NCI-H1694 treated with DMSO at 0.1 percent for 48 hours (cell line): ENCODE data around the gene CNKSR2.

ENCODE experiments used
- DNase-seq: peaks from one replicate; lab custom pipeline; 2025; lab: John Stamatoyannopoulos, UW

The CNKSR2 gene

GRCh38 chrX:21374163-21374993 lies at the start of gene CNKSR2:
Gene CNKSR2 (plus strand): TSS chrX:21374418. CDS start chrX:21374898, 480 bp downstream.
- peak; percentile 42 for DNase-seq

GRCh38 chrX:21354725-21355124 lies 19.5 kb upstream of the CNKSR2 start:
- DNase-seq: no peak

GRCh38 chrX:21355831-21356230 lies 18.4 kb upstream of the CNKSR2 start:
- DNase-seq: no peak

- DNase-seq: no peak
These were observed 4.6 kb upstream of the CNKSR2 start for GRCh38 chrX:21369613-21370012.

- no peak for DNase-seq
These were observed 1.2 kb upstream of the CNKSR2 start for GRCh38 chrX:21373001-21373400.

GRCh38 chrX:21373637-21374162 lies 518 bp upstream of the CNKSR2 start:
- DNase-seq: peak; percentile 11

GRCh38 chrX:21374994-21375707 lies 933 bp downstream of the CNKSR2 start:
- no peak for DNase-seq

GRCh38 chrX:21375708-21376009 lies 1.4 kb downstream of the CNKSR2 start:
- DNase-seq: peak; percentile 4

- no peak for DNase-seq
These were observed 2.4 kb downstream of the CNKSR2 start for GRCh38 chrX:21376636-21377035.

- DNase-seq: no peak
These were observed 5.8 kb downstream of the CNKSR2 start for GRCh38 chrX:21379991-21380390.

GRCh38 chrX:21382715-21383114 lies 8.5 kb downstream of the CNKSR2 start:
- no peak for DNase-seq

- no peak for DNase-seq
These were observed 9.3 kb downstream of the CNKSR2 start for GRCh38 chrX:21383546-21383945.

- no peak for DNase-seq
These were observed 10.0 kb downstream of the CNKSR2 start for GRCh38 chrX:21384178-21384577.

- DNase-seq: no peak
These were observed 20.6 kb downstream of the CNKSR2 start for GRCh38 chrX:21394792-21395191.

GRCh38 chrX:21398426-21398825 lies 24.2 kb downstream of the CNKSR2 start:
- no peak for DNase-seq

- DNase-seq: no peak
These were observed 26.3 kb downstream of the CNKSR2 start for GRCh38 chrX:21400408-21401121.

GRCh38 chrX:21408307-21408706 lies 34.1 kb downstream of the CNKSR2 start:
- no peak for DNase-seq

- no peak for DNase-seq
These were observed 34.6 kb downstream of the CNKSR2 start for GRCh38 chrX:21408788-21409187.

GRCh38 chrX:21412029-21412428 lies 37.8 kb downstream of the CNKSR2 start:
- no peak for DNase-seq

GRCh38 chrX:21412883-21413282 lies 38.7 kb downstream of the CNKSR2 start:
- no peak for DNase-seq

GRCh38 chrX:21427086-21427485 lies 52.9 kb downstream of the CNKSR2 start:
- no peak for DNase-seq

- no peak for DNase-seq
These were observed 62.8 kb downstream of the CNKSR2 start for GRCh38 chrX:21437036-21437435.

GRCh38 chrX:21438792-21439191 lies 64.6 kb downstream of the CNKSR2 start:
- no peak for DNase-seq
